ENCODE measurements around the gene ST7.
"Not testable (repeated sequence)": the region's sequence is repeated elsewhere in the genome, so short reads cannot be mapped to it uniquely, and the experiment has no call there.

ST7 gene

DNA sequence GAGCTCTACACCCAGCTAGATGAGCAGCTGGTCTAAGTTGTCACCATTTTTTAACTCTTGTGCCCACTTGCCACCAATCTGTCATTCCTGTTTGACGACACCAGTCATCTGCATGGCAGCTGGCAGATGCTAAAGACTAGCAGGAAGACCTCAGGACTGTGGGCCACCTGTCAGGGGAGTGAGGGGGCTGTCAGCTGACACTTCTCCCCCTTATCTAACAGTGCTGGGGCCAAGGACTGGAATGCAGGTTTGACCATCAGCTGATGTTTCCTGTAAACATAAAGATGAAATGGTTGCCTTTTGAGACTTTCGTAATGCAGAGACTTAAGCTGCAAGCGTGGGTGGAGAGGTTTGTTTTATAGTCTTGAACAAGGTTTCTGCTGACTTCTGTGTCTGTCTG lies 276.0 kb downstream of the ST7 start:
- Histone ChIP-seq H3K27me3 (ENCODE audit: control insufficient read depth in 5 of 5, insufficient read depth in 4 of 5, low read length in 5 of 5) (no peaks in the 10 kb centered on the region), H3K9ac (ENCODE audit: low read length in 5 of 5) (no peak overlapping the region), H3K4me3 (ENCODE audit: low read depth in 1 of 5, low read length in 5 of 5) (no peak overlapping the region), H3K27ac (ENCODE audit: low read depth, low read length) (no peak overlapping the region), H3K36me3 (ENCODE audit: control insufficient read depth in 5 of 5, insufficient read depth in 5 of 5, low read length in 5 of 5) (peaks cover 0 to 6% (median 2%) of the 10 kb centered on the region in 5 donors), H3K4me1 (ENCODE audit: control insufficient read depth in 5 of 5, insufficient read depth in 5 of 5, low read length in 5 of 5) (no peaks in the 10 kb centered on the region), H3K9me3 (ENCODE audit: control insufficient read depth in 5 of 5, low read length in 5 of 5) (no peaks in the 10 kb centered on the region)

DNA sequence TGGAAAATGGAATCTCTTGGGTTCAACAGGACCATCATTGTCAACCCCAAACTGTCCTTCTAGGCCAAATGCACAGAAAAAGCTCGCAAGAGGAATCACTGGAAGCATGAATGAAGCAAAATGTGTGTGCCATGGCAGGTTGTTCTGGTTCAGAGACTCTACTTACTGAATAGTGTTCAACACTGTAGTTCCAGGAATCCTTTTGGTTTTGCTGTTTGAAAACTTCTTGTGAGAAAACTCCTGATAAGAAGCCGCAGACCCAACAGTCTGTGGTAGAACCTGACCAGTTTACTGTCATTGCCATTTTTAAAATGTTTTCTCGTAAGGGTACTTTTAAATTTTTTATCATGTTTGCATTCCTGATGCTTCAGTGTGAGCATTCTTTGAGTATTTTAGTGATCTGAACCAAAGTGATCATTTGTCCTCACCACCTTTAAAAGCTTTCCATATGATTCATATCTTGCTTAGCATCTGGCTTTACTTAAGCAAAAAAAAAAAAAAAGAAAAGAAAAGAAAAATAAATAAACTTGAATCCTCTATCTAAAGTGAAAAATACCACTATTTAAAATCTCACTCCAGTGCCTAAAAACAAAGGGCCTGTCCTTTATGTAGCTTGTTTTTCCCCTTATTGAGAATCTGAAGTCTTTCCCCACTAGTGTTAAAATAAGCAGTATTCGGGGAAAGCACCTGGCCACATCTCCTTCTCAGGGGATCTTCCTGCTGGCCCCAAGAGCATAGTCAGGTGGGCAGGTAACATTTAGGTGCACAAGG lies 277.2 kb downstream of the ST7 start:
- Histone ChIP-seq H3K9me3 (ENCODE audit: control insufficient read depth in 5 of 5, low read length in 5 of 5) (no peaks in the 10 kb centered on the region), H3K9ac (ENCODE audit: low read length in 5 of 5) (no peak overlapping the region), H3K4me3 (ENCODE audit: low read depth in 1 of 5, low read length in 5 of 5) (no peak overlapping the region), H3K36me3 (ENCODE audit: control insufficient read depth in 5 of 5, insufficient read depth in 5 of 5, low read length in 5 of 5) (peaks cover 0 to 6% (median 0%) of the 10 kb centered on the region in 5 donors), H3K27ac (ENCODE audit: low read depth, low read length) (no peak overlapping the region), H3K27me3 (ENCODE audit: control insufficient read depth in 5 of 5, insufficient read depth in 4 of 5, low read length in 5 of 5) (no peaks in the 10 kb centered on the region), H3K4me1 (ENCODE audit: control insufficient read depth in 5 of 5, insufficient read depth in 5 of 5, low read length in 5 of 5) (no peaks in the 10 kb centered on the region)

DNA sequence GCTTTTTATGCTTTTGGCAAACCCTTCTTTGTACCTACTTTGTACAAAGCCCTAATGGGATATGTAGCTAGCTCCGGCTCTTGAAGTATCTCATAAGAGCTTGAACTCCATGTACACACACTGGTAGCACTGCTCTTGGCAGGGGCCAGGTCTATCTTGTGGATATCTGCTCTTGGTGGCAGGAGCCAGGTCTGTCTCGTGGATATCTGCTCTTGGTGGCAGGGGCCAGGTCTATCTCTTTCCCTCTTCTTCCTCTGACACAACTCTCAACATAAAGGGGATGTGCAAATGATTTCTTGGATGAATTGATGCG lies 277.7 kb downstream of the ST7 start:
- Histone ChIP-seq H3K36me3 (ENCODE audit: control insufficient read depth in 5 of 5, insufficient read depth in 5 of 5, low read length in 5 of 5) (peaks cover 0 to 6% (median 0%) of the 10 kb centered on the region in 5 donors), H3K4me1 (ENCODE audit: control insufficient read depth in 5 of 5, insufficient read depth in 5 of 5, low read length in 5 of 5) (no peaks in the 10 kb centered on the region), H3K9ac (ENCODE audit: low read length in 5 of 5) (no peak overlapping the region), H3K9me3 (ENCODE audit: control insufficient read depth in 5 of 5, low read length in 5 of 5) (no peaks in the 10 kb centered on the region), H3K27ac (ENCODE audit: low read depth, low read length) (no peak overlapping the region), H3K4me3 (ENCODE audit: low read depth in 1 of 5, low read length in 5 of 5) (no peak overlapping the region), H3K27me3 (ENCODE audit: control insufficient read depth in 5 of 5, insufficient read depth in 4 of 5, low read length in 5 of 5) (no peaks in the 10 kb centered on the region)

DNA sequence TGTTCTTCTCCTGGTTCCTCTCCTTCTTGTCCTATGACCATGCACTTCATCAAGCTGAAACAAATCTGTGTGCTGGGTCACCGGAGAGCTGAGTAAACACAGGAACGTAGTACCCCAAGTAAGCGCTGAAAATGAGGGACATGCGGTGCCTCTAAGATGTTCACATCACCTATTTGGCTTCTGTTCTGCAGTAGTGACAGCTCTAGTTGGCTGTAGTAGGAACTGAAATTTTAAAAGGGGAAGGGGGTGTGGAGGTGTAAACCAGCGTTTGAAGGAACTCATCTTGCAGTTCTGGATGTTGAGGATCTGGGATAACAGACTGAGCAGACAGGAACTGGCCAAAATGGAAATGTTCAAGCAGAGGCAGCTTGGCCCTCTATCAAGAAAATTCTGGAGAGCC lies 284.3 kb downstream of the ST7 start:
- no peak overlapping the region for H3K27ac ChIP-seq (ENCODE audit: low read depth, low read length)
- H3K4me3 ChIP-seq (ENCODE audit: low read depth in 1 of 5, low read length in 5 of 5), result no peak overlapping the region
- H3K9me3 ChIP-seq (ENCODE audit: control insufficient read depth in 5 of 5, low read length in 5 of 5), result no peaks in the 10 kb centered on the region
- no peaks in the 10 kb centered on the region for H3K36me3 ChIP-seq (ENCODE audit: control insufficient read depth in 5 of 5, insufficient read depth in 5 of 5, low read length in 5 of 5)
- peaks cover 0 to 3% (median 0%) of the 10 kb centered on the region in 5 donors for H3K27me3 ChIP-seq (ENCODE audit: control insufficient read depth in 5 of 5, insufficient read depth in 4 of 5, low read length in 5 of 5)
- H3K9ac ChIP-seq (ENCODE audit: low read length in 5 of 5), result no peak overlapping the region
- no peaks in the 10 kb centered on the region for H3K4me1 ChIP-seq (ENCODE audit: control insufficient read depth in 5 of 5, insufficient read depth in 5 of 5, low read length in 5 of 5)

DNA sequence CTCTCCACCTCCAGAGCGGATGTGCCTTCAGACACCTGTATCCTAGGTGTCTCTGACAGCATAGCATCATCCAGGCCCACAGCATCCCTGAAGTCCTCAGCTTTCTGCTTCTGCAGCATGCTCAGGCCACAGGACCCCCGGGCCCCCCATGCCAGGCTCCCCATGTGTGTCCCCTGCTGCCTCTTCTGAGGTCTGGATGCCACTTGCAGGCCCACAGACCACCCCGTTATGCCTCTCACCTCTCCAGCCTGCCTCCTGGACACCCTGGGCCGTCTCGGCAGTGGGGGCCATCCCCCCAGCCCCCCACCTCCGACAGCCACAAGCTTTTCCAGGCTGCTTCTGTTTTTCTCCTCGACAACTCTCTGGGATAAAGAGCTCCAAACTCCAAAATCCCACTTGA lies 285.2 kb downstream of the ST7 start:
- Histone ChIP-seq H3K4me3 (ENCODE audit: low read depth in 1 of 5, low read length in 5 of 5) (no peak overlapping the region), H3K9me3 (ENCODE audit: control insufficient read depth in 5 of 5, low read length in 5 of 5) (no peaks in the 10 kb centered on the region), H3K27ac (ENCODE audit: low read depth, low read length) (no peak overlapping the region), H3K4me1 (ENCODE audit: control insufficient read depth in 5 of 5, insufficient read depth in 5 of 5, low read length in 5 of 5) (no peaks in the 10 kb centered on the region), H3K9ac (ENCODE audit: low read length in 5 of 5) (no peak overlapping the region), H3K36me3 (ENCODE audit: control insufficient read depth in 5 of 5, insufficient read depth in 5 of 5, low read length in 5 of 5) (no peaks in the 10 kb centered on the region), H3K27me3 (ENCODE audit: control insufficient read depth in 5 of 5, insufficient read depth in 4 of 5, low read length in 5 of 5) (peaks cover 0 to 3% (median 0%) of the 10 kb centered on the region in 5 donors)

DNA sequence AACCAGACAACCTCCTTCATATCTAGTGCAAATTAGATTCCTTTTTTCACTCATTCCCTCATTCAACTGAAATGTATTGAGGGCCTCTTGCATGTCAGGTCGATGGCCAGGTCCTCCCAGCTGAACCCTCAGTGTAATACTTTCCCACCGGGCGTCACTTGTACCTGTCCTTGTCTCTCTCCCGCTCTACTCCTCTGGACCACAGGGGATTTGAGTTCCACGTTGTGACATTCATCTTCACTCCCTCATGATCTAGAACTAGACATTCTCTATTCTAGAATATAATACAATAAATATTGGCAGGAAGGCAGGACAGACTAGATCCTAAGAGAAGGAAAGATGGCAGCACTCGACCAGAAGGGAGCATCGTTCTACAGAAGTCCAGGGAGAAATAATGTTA lies 285.6 kb downstream of the ST7 start:
- H3K27ac ChIP-seq (ENCODE audit: low read depth, low read length), result no peak overlapping the region
- no peak overlapping the region for H3K4me3 ChIP-seq (ENCODE audit: low read depth in 1 of 5, low read length in 5 of 5)
- no peak overlapping the region for H3K9ac ChIP-seq (ENCODE audit: low read length in 5 of 5)
- H3K27me3 ChIP-seq (ENCODE audit: control insufficient read depth in 5 of 5, insufficient read depth in 4 of 5, low read length in 5 of 5), result peaks cover 0 to 3% (median 0%) of the 10 kb centered on the region in 5 donors
- H3K4me1 ChIP-seq (ENCODE audit: control insufficient read depth in 5 of 5, insufficient read depth in 5 of 5, low read length in 5 of 5), result no peaks in the 10 kb centered on the region
- no peaks in the 10 kb centered on the region for H3K9me3 ChIP-seq (ENCODE audit: control insufficient read depth in 5 of 5, low read length in 5 of 5)
- H3K36me3 ChIP-seq (ENCODE audit: control insufficient read depth in 5 of 5, insufficient read depth in 5 of 5, low read length in 5 of 5), result no peaks in the 10 kb centered on the region

DNA sequence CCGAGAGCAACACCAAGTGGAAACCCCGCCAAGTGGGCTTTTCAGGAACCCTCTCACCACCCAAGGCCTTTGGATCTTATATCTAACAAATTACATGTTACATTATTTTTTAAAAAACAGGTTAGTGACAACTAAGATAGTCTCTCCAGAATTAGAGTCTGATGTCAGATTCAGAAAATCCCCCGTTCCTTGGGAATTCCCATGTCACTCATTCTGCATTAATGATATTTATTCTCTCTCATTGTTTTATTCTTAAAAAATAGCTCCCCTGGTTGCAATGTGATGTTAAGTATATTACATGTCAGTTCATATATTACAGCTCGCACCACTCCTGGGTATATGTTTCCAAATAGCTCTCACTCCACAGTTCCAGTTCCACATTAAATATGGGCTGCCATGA lies 287.8 kb downstream of the ST7 start:
- Histone ChIP-seq H3K36me3 (ENCODE audit: control insufficient read depth in 5 of 5, insufficient read depth in 5 of 5, low read length in 5 of 5) (no peaks in the 10 kb centered on the region), H3K9me3 (ENCODE audit: control insufficient read depth in 5 of 5, low read length in 5 of 5) (no peaks in the 10 kb centered on the region), H3K27me3 (ENCODE audit: control insufficient read depth in 5 of 5, insufficient read depth in 4 of 5, low read length in 5 of 5) (peaks cover 0 to 3% (median 0%) of the 10 kb centered on the region in 5 donors)

DNA sequence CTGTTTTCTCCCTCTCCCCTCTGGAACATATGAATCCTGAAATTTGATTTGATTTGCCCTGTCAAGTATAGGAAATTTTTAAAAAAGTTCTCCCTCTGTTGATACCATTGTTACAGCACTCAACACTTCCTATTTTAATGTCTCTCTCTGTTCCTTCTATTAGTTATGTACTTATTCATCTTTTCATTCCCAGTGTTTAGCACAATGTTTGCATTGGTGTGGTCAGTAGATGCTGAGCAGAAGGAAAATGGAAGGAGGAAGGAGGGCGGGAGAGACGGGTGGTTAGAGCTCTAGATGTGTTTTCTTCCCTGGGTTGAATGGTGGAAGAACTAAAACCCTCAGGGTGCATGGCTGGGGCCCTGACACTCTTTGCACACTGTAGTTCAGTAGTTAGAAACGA lies 290.1 kb downstream of the ST7 start:
- H3K27me3 ChIP-seq (ENCODE audit: control insufficient read depth in 5 of 5, insufficient read depth in 4 of 5, low read length in 5 of 5), result peaks cover 0 to 3% (median 0%) of the 10 kb centered on the region in 5 donors
- no peaks in the 10 kb centered on the region for H3K4me1 ChIP-seq (ENCODE audit: control insufficient read depth in 5 of 5, insufficient read depth in 5 of 5, low read length in 5 of 5)
- H3K27ac ChIP-seq (ENCODE audit: low read depth, low read length), result no peak overlapping the region
- no peak overlapping the region for H3K9ac ChIP-seq (ENCODE audit: low read length in 5 of 5)
- H3K9me3 ChIP-seq (ENCODE audit: control insufficient read depth in 5 of 5, low read length in 5 of 5), result no peaks in the 10 kb centered on the region
- no peak overlapping the region for H3K4me3 ChIP-seq (ENCODE audit: low read depth in 1 of 5, low read length in 5 of 5)
- H3K36me3 ChIP-seq (ENCODE audit: control insufficient read depth in 5 of 5, insufficient read depth in 5 of 5, low read length in 5 of 5), result no peaks in the 10 kb centered on the region

More for the DNA sequence above, 287.8 kb downstream of the ST7 start:
- Histone ChIP-seq H3K27ac (ENCODE audit: low read depth, low read length) (no peak overlapping the region), H3K9ac (ENCODE audit: low read length in 5 of 5) (no peak overlapping the region), H3K4me1 (ENCODE audit: control insufficient read depth in 5 of 5, insufficient read depth in 5 of 5, low read length in 5 of 5) (no peaks in the 10 kb centered on the region), H3K4me3 (ENCODE audit: low read depth in 1 of 5, low read length in 5 of 5) (no peak overlapping the region)

DNA sequence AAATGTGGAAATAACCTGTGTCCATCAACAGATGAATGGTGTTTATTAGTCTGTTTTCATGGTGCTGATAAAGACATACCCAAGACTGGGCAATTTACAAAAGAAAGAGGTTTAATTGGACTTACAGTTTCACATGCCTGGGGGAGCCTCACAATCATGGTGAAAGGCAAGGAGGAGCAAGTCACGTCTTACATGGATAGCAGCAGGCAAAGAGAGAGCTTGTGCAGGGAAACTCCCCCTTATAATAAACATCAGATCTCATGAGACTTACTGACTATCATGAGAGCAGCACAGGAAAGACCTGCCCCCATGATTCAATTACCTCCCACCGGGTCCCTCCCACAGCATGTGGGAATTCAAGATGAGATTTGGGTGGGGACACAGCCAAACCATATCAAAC lies 292.4 kb downstream of the ST7 start:
- H3K9me3 ChIP-seq (ENCODE audit: control insufficient read depth in 5 of 5, low read length in 5 of 5); H3K27ac ChIP-seq (ENCODE audit: low read depth, low read length); H3K36me3 ChIP-seq (ENCODE audit: control insufficient read depth in 5 of 5, insufficient read depth in 5 of 5, low read length in 5 of 5); H3K4me3 ChIP-seq (ENCODE audit: low read depth in 1 of 5, low read length in 5 of 5); H3K27me3 ChIP-seq (ENCODE audit: control insufficient read depth in 5 of 5, insufficient read depth in 4 of 5, low read length in 5 of 5); H3K4me1 ChIP-seq (ENCODE audit: control insufficient read depth in 5 of 5, insufficient read depth in 5 of 5, low read length in 5 of 5); H3K9ac ChIP-seq (ENCODE audit: low read length in 5 of 5): not testable (repeated sequence)

DNA sequence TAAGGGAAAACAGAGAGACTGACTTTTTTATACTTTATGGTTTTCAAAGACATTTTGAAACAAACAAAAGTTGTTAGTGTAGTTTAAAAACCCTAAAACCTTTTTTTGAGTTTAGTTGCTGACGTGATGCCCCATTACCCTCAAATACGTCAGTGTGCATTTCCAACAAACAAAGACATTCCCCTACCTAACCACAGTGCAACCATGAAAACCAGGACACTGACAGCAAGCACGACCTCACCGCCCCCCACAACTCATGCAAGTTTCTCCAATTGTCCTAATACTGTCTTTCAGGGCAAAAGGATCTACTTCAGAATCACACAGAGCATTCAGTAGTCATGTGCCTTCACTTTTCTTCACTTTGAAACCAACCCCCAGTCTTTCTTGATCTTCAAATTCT lies 294.5 kb downstream of the ST7 start:
- no peak overlapping the region for H3K27ac ChIP-seq (ENCODE audit: low read depth, low read length)
- no peaks in the 10 kb centered on the region for H3K36me3 ChIP-seq (ENCODE audit: control insufficient read depth in 5 of 5, insufficient read depth in 5 of 5, low read length in 5 of 5)
- H3K9me3 ChIP-seq (ENCODE audit: control insufficient read depth in 5 of 5, low read length in 5 of 5), result no peaks in the 10 kb centered on the region
- H3K9ac ChIP-seq (ENCODE audit: low read length in 5 of 5), result no peak overlapping the region
- no peaks in the 10 kb centered on the region for H3K27me3 ChIP-seq (ENCODE audit: control insufficient read depth in 5 of 5, insufficient read depth in 4 of 5, low read length in 5 of 5)
- no peak overlapping the region for H3K4me3 ChIP-seq (ENCODE audit: low read depth in 1 of 5, low read length in 5 of 5)
- H3K4me1 ChIP-seq (ENCODE audit: control insufficient read depth in 5 of 5, insufficient read depth in 5 of 5, low read length in 5 of 5), result no peaks in the 10 kb centered on the region

Measured in subcutaneous abdominal adipose tissue (tissue), 5 donors.